ENCODE measurements around the gene LHPP.

LHPP gene

GRCh38 chr10:124532788-124533187 lies 71.2 kb downstream of the LHPP start:
- Mint-ChIP-seq H3K27me3 (no peaks in the 10 kb centered on the region), H3K4me3 (no peak overlapping the region), H3K27ac (no peak overlapping the region), H3K36me3 (ENCODE audit: low read depth) (no peaks in the 10 kb centered on the region), H3K9me3 (no peaks in the 10 kb centered on the region), H3K4me1 (ENCODE audit: low read depth) (peaks cover 37% of the 10 kb centered on the region)
- intact Hi-C loops (cut with micrococcal nuclease), result loop anchor here (10.0 kb wide), 2 partner anchors 92 to 382 kb away; no protein-coding TSS in a partner anchor

- Mint-ChIP-seq H3K9me3 (no peaks in the 10 kb centered on the region), H3K27me3 (no peaks in the 10 kb centered on the region), H3K27ac (no peak overlapping the region), H3K4me1 (ENCODE audit: low read depth) (peaks cover 37% of the 10 kb centered on the region), H3K4me3 (no peak overlapping the region), H3K36me3 (ENCODE audit: low read depth) (no peaks in the 10 kb centered on the region)
- intact Hi-C loops (cut with micrococcal nuclease), result loop anchor here (10.0 kb wide), 2 partner anchors 92 to 382 kb away; no protein-coding TSS in a partner anchor
Measured at GRCh38 chr10:124533266-124533665, 71.6 kb downstream of the LHPP start.

GRCh38 chr10:124534231-124534798 lies 72.7 kb downstream of the LHPP start:
- Mint-ChIP-seq H3K4me1 (ENCODE audit: low read depth) (peaks cover 37% of the 10 kb centered on the region), H3K27ac (peak overlapping the region; percentile 87), H3K36me3 (ENCODE audit: low read depth) (no peaks in the 10 kb centered on the region), H3K27me3 (no peaks in the 10 kb centered on the region), H3K9me3 (no peaks in the 10 kb centered on the region), H3K4me3 (no peak overlapping the region)
- intact Hi-C loops (cut with micrococcal nuclease), result loop anchor here (10.0 kb wide), 2 partner anchors 90 to 380 kb away; no protein-coding TSS in a partner anchor

- intact Hi-C loops (cut with micrococcal nuclease), result loop anchor here (10.0 kb wide), 2 partner anchors 90 to 380 kb away; no protein-coding TSS in a partner anchor
- no peaks in the 10 kb centered on the region for H3K36me3 Mint-ChIP-seq (ENCODE audit: low read depth)
- no peaks in the 10 kb centered on the region for H3K27me3 Mint-ChIP-seq
- peaks cover 38% of the 10 kb centered on the region for H3K4me1 Mint-ChIP-seq (ENCODE audit: low read depth)
- no peaks in the 10 kb centered on the region for H3K9me3 Mint-ChIP-seq
- peak overlapping the region; percentile 87 for H3K27ac Mint-ChIP-seq
- no peak overlapping the region for H3K4me3 Mint-ChIP-seq
Measured at GRCh38 chr10:124534826-124535601, 73.4 kb downstream of the LHPP start.

- no peaks in the 10 kb centered on the region for H3K36me3 Mint-ChIP-seq (ENCODE audit: low read depth)
- peaks cover 38% of the 10 kb centered on the region for H3K4me1 Mint-ChIP-seq (ENCODE audit: low read depth)
- peak overlapping the region; percentile 87 for H3K27ac Mint-ChIP-seq
- intact Hi-C loops (cut with micrococcal nuclease), result loop anchor here (10.0 kb wide), 2 partner anchors 89 to 379 kb away; no protein-coding TSS in a partner anchor
- H3K9me3 Mint-ChIP-seq, result no peaks in the 10 kb centered on the region
- peaks cover 3% of the 10 kb centered on the region for H3K27me3 Mint-ChIP-seq
- H3K4me3 Mint-ChIP-seq, result no peak overlapping the region
Measured at GRCh38 chr10:124535731-124536495, 74.3 kb downstream of the LHPP start.

GRCh38 chr10:124536496-124537050 lies 75.0 kb downstream of the LHPP start:
- Mint-ChIP-seq H3K4me1 (ENCODE audit: low read depth) (peaks cover 38% of the 10 kb centered on the region), H3K4me3 (no peak overlapping the region), H3K9me3 (no peaks in the 10 kb centered on the region), H3K27me3 (peaks cover 3% of the 10 kb centered on the region), H3K36me3 (ENCODE audit: low read depth) (no peaks in the 10 kb centered on the region), H3K27ac (peak overlapping the region; percentile 87)
- intact Hi-C loops (cut with micrococcal nuclease), result loop anchor here (10.0 kb wide), 2 partner anchors 88 to 378 kb away; no protein-coding TSS in a partner anchor

- Mint-ChIP-seq H3K36me3 (ENCODE audit: low read depth) (no peaks in the 10 kb centered on the region), H3K27me3 (peaks cover 3% of the 10 kb centered on the region), H3K4me3 (no peak overlapping the region), H3K4me1 (ENCODE audit: low read depth) (peaks cover 38% of the 10 kb centered on the region), H3K9me3 (no peaks in the 10 kb centered on the region), H3K27ac (no peak overlapping the region)
- intact Hi-C loops (cut with micrococcal nuclease), result loop anchor here (10.0 kb wide), 2 partner anchors 88 to 378 kb away; no protein-coding TSS in a partner anchor
Measured at GRCh38 chr10:124537166-124537725, 75.6 kb downstream of the LHPP start.

GRCh38 chr10:124537891-124538290 lies 76.3 kb downstream of the LHPP start:
- Mint-ChIP-seq H3K4me1 (ENCODE audit: low read depth) (peaks cover 38% of the 10 kb centered on the region), H3K27me3 (peaks cover 3% of the 10 kb centered on the region), H3K36me3 (ENCODE audit: low read depth) (no peaks in the 10 kb centered on the region), H3K9me3 (no peaks in the 10 kb centered on the region), H3K4me3 (no peak overlapping the region), H3K27ac (no peak overlapping the region)
- intact Hi-C loops (cut with micrococcal nuclease), result loop anchor here (10.0 kb wide), 2 partner anchors 87 to 377 kb away; no protein-coding TSS in a partner anchor

GRCh38 chr10:124538706-124539105 lies 77.1 kb downstream of the LHPP start:
- Mint-ChIP-seq H3K4me3 (no peak overlapping the region), H3K4me1 (ENCODE audit: low read depth) (peaks cover 38% of the 10 kb centered on the region), H3K9me3 (no peaks in the 10 kb centered on the region), H3K27ac (no peak overlapping the region), H3K27me3 (peaks cover 3% of the 10 kb centered on the region), H3K36me3 (ENCODE audit: low read depth) (no peaks in the 10 kb centered on the region)
- intact Hi-C loops (cut with micrococcal nuclease), result loop anchor here (10.0 kb wide), 2 partner anchors 86 to 376 kb away; no protein-coding TSS in a partner anchor

- Mint-ChIP-seq H3K4me3 (no peak overlapping the region), H3K27me3 (peaks cover 3% of the 10 kb centered on the region), H3K9me3 (no peaks in the 10 kb centered on the region), H3K4me1 (ENCODE audit: low read depth) (peaks cover 36% of the 10 kb centered on the region), H3K36me3 (ENCODE audit: low read depth) (no peaks in the 10 kb centered on the region), H3K27ac (no peak overlapping the region)
- intact Hi-C loops (cut with micrococcal nuclease), result loop anchor here (2.0 to 10.0 kb wide), 3 partner anchors 85 to 375 kb away; no protein-coding TSS in a partner anchor
Measured at GRCh38 chr10:124539935-124540641, 78.5 kb downstream of the LHPP start.

GRCh38 chr10:124541076-124541903 lies 79.7 kb downstream of the LHPP start:
- Mint-ChIP-seq H3K9me3 (no peaks in the 10 kb centered on the region), H3K27me3 (peaks cover 3% of the 10 kb centered on the region), H3K27ac (no peak overlapping the region), H3K4me3 (no peak overlapping the region), H3K4me1 (ENCODE audit: low read depth) (peaks cover 33% of the 10 kb centered on the region), H3K36me3 (ENCODE audit: low read depth) (no peaks in the 10 kb centered on the region)
- intact Hi-C loops (cut with micrococcal nuclease), result loop anchor here (2.0 kb wide), 1 partner anchor 200 kb away; no protein-coding TSS in a partner anchor

GRCh38 chr10:124542336-124542735 lies 80.7 kb downstream of the LHPP start:
- H3K36me3 Mint-ChIP-seq (ENCODE audit: low read depth), result no peaks in the 10 kb centered on the region
- no peak overlapping the region for H3K27ac Mint-ChIP-seq
- H3K4me3 Mint-ChIP-seq, result no peak overlapping the region
- H3K27me3 Mint-ChIP-seq, result peaks cover 5% of the 10 kb centered on the region
- intact Hi-C loops (cut with micrococcal nuclease), result no loop called here
- H3K9me3 Mint-ChIP-seq, result no peaks in the 10 kb centered on the region
- H3K4me1 Mint-ChIP-seq (ENCODE audit: low read depth), result peaks cover 32% of the 10 kb centered on the region

Measured in dendritic cell treated with granulocyte-macrophage colony-stimulating factor and Interleukin-4, amounts not matched to agents 40 ng/mL and 50 ng/mL, for 4 days (primary cell).